HepG2 (cell line): Measurements from ENCODE around the gene DNAJC4. TPM values are rescaled to one million over a fixed set of nuclear protein-coding genes. Genes with fewer than 3 reads are reported as not detected.
A peak's percentile ranks its signal among the peaks of the same experiment; 100 is the strongest.

Experiments
- CTCF ChIP-seq: sonication (generic); formaldehyde crosslinking; IDR thresholded peaks from 2 replicates; pipeline ENCODE4 v1.5.0; 2020; ENCODE audit warnings: mild to moderate bottlenecking, missing genetic modification reagents, moderate library complexity
- DDIT3 ChIP-seq: sonication (generic); formaldehyde crosslinking; IDR thresholded peaks from 2 replicates; pipeline ENCODE4 v1.4.0; 2020; ENCODE audit warnings: mild to moderate bottlenecking, missing genetic modification reagents
- HMG20B ChIP-seq: conservative IDR thresholded peaks from 2 replicates; pipeline ENCODE4 v1.6.1; 2016; ENCODE audit warnings: missing genetic modification reagents, missing compliant biosample characterization
- KLF12 ChIP-seq: sonication (generic); formaldehyde crosslinking; IDR thresholded peaks from 2 replicates; pipeline ENCODE4 v1.4.0; 2020; ENCODE audit warnings: missing genetic modification reagents, borderline replicate concordance
- MBD4 ChIP-seq: IDR thresholded peaks from 2 replicates; pipeline ENCODE4 v1.6.1; 2012; ENCODE audit warnings: low read length, inconsistent platforms, borderline replicate concordance
- NKX3-1 ChIP-seq: sonication (generic); formaldehyde crosslinking; IDR thresholded peaks from 2 replicates; pipeline ENCODE4 v1.5.0; 2020; ENCODE audit warnings: missing genetic modification reagents
- PBX2 ChIP-seq: IDR thresholded peaks from 2 replicates; pipeline ENCODE4 v1.6.1; 2016; ENCODE audit warnings: control low read depth
- SMARCE1 ChIP-seq: fragments of 450-650 bp; IDR thresholded peaks from 2 replicates; pipeline ENCODE4 v1.6.1; 2017; ENCODE audit warnings: borderline replicate concordance
- SRF ChIP-seq: IDR thresholded peaks from 2 replicates; pipeline ENCODE4 v1.6.1; 2011; ENCODE audit warnings: mild to moderate bottlenecking, low read depth, low read length, moderate library complexity
- TARDBP ChIP-seq: sonication (generic); formaldehyde crosslinking; IDR thresholded peaks from 2 replicates; pipeline ENCODE4 v1.8.0; 2022; ENCODE audit warnings: mild to moderate bottlenecking, missing genetic modification reagents
- ZBTB4 ChIP-seq: sonication (generic); formaldehyde crosslinking; IDR thresholded peaks from 2 replicates; pipeline ENCODE4 v1.4.0; 2020; ENCODE audit warnings: missing genetic modification reagents, mild to moderate bottlenecking, borderline replicate concordance
- ZFP36 ChIP-seq: fragments of 150-350 bp; IDR thresholded peaks from 2 replicates; pipeline ENCODE4 v1.6.1; 2018; ENCODE audit warnings: borderline replicate concordance, low read length, low read depth; ENCODE audit not compliant: partially characterized antibody
- ZNF101 ChIP-seq: sonication (generic); formaldehyde crosslinking; IDR thresholded peaks from 2 replicates; pipeline ENCODE4 v1.4.0; 2020; ENCODE audit warnings: mild to moderate bottlenecking, low read depth, missing genetic modification reagents, borderline replicate concordance
- ZNF333 ChIP-seq: sonication (generic); formaldehyde crosslinking; IDR thresholded peaks from 2 replicates; pipeline ENCODE4 v1.4.0; 2020; ENCODE audit warnings: mild to moderate bottlenecking, missing genetic modification reagents, borderline replicate concordance
- ZNF558 ChIP-seq: sonication (generic); formaldehyde crosslinking; IDR thresholded peaks from 2 replicates; pipeline ENCODE4 v1.9.0; 2022; ENCODE audit warnings: mild to moderate bottlenecking, missing genetic modification reagents, borderline replicate concordance
- ZNF589 ChIP-seq: sonication (generic); formaldehyde crosslinking; conservative IDR thresholded peaks from 2 replicates; pipeline ENCODE4 v1.8.0; 2022; ENCODE audit warnings: mild to moderate bottlenecking, moderate library complexity, missing genetic modification reagents
- ZNF746 ChIP-seq: sonication (generic); formaldehyde crosslinking; IDR thresholded peaks from 2 replicates; pipeline ENCODE4 v1.8.0; 2022; ENCODE audit warnings: mild to moderate bottlenecking, missing genetic modification reagents
- ZNF75D ChIP-seq: sonication (generic); formaldehyde crosslinking; IDR thresholded peaks from 2 replicates; pipeline ENCODE4 v1.8.1; 2023; ENCODE audit warnings: missing genetic modification reagents, mild to moderate bottlenecking, borderline replicate concordance
- polyA plus RNA-seq, 8 experiments: library from polyadenylated mRNA; depleted of rRNA in 3 of 8; stranded (reverse) in 7 of 8; unstranded in 1 of 8; fragments of >200 nt; fragmentation: Illumina TruSeq in 4 of 8; extraction: Trizol in 4 of 8; gene quantifications; 2 replicates each; pipeline versions ENCODE4 v1.2.1 to v1.2.3, GENCODE V29; 2011 to 2016; ENCODE audit warnings: low read depth in 4 of 8, missing spikeins in 1 of 8, mixed read lengths in 1 of 8; ENCODE audit not compliant: insufficient read depth in 1 of 8
- total RNA-seq, 5 experiments: library from RNA; depleted of rRNA; stranded (reverse); fragments of >200 nt; fragmentation: Illumina TruSeq; extraction: Trizol; gene quantifications; 2 replicates each; pipeline ENCODE4 v1.2.3, GENCODE V29; 2016; ENCODE audit warnings: low read depth in 1 of 5
- TF ChIP-seq, protein P1 (sequence below): sonication (generic); formaldehyde crosslinking; IDR thresholded peaks from 2 replicates; pipeline ENCODE4 v1.8.1; 2023; ENCODE audit warnings: mild to moderate bottlenecking, missing genetic modification reagents, borderline replicate concordance
- TF ChIP-seq, protein P2 (sequence below): sonication (generic); formaldehyde crosslinking; conservative IDR thresholded peaks from 2 replicates; pipeline ENCODE4 v1.8.0; 2022; ENCODE audit warnings: missing genetic modification reagents

Gene DNAJC4
- total and polyA plus RNA-seq, 2 of the 13 experiments (the other 11 are each of a cell fraction or from before 2014, with no cell fraction given) = 10.3 to 60.8 TPM

GRCh38 chr11:64252003-64252872 lies 21.9 kb downstream of the DNAJC4 start (continued):
- TF ChIP-seq ZNF746 (CRISPR knock-in tag) (0 out of 2 replicates have a peak, but pooled peaks have one; percentile 19), ZNF558 (0 out of 2 replicates have a peak, but pooled peaks have one; percentile 34), KLF12 (no peak), NKX3-1 (CRISPR knock-in tag) (no peak), SRF (0 out of 2 replicates have a peak, but pooled peaks have one; percentile 17), ZBTB4 (CRISPR knock-in tag) (no peak), CTCF (peak; percentile 54), HMG20B (no peak), TARDBP (0 out of 2 replicates have a peak, but pooled peaks have one; percentile 14), DDIT3 (CRISPR knock-in tag) (no peak), ZNF75D (CRISPR knock-in tag) (no peak), ZNF333 (0 out of 2 replicates have a peak, but pooled peaks have one; percentile 10), ZNF589 (CRISPR knock-in tag) (no peak), SMARCE1 (no peak), MBD4 (no peak), PBX2 (CRISPR knock-in tag) (no peak), ZFP36 (no peak), ZNF101 (CRISPR knock-in tag) (no peak)
- TF ChIP-seq, protein P1, sequence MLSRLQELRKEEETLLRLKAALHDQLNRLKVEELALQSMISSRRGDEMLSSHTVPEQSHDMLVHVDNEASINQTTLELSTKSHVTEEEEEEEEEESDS (CRISPR knock-in tag) = no peak
- TF ChIP-seq, protein P2, sequence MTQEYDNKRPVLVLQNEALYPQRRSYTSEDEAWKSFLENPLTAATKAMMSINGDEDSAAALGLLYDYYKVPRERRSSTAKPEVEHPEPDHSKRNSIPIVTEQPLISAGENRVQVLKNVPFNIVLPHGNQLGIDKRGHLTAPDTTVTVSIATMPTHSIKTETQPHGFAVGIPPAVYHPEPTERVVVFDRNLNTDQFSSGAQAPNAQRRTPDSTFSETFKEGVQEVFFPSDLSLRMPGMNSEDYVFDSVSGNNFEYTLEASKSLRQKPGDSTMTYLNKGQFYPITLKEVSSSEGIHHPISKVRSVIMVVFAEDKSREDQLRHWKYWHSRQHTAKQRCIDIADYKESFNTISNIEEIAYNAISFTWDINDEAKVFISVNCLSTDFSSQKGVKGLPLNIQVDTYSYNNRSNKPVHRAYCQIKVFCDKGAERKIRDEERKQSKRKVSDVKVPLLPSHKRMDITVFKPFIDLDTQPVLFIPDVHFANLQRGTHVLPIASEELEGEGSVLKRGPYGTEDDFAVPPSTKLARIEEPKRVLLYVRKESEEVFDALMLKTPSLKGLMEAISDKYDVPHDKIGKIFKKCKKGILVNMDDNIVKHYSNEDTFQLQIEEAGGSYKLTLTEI (CRISPR knock-in tag) = no peak
